HG03280 (cell line): Measurements from ENCODE around the gene TNFRSF1A.

ENCODE experiments used
- ATAC-seq: cut with Tn5 transposase; IDR thresholded peaks from one replicate; pipeline ENCODE4 v1.9.1; 2021; ENCODE audit warnings: mild to moderate bottlenecking, moderate library complexity; ENCODE audit not compliant: unreplicated experiment

Gene TNFRSF1A

DNA sequence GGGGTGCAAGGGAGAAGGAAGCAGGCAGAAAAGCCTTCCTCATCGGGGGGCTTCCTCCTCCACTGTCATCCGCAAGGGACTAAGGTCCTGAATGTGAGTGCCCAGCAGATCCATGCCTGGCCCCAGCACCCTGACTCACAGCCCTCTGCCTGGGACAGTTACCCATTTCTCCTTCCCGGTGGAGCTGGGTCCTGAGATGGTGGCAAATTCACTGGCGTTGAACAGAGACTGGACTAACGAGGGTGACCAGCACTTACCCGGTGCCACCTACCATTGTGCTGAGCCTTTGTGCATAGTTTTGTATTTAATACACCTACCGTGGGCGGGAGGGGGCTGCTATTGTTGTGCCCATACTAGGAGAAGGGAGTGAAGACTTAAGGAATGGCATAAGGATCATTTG, 62.2 kb downstream of the TNFRSF1A start:
- no peak for ATAC-seq

DNA sequence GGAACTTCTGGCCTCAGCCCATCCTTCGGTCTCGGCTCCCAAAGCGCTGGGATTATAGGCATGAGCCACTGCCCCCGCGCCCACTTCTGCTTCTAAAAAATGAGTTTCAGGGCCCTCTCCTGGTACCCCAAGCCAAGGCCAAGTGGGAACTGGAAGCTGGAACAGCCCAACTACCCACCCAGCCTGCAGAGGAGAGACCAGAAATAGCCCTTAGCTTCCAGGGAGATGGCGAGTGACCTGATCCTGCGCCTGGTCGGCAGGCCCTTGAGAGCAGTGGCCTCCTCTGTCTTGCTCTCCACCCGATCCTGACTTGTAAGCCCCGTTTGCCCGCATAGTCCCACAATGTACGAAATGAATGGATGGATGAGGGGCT, 62.6 kb downstream of the TNFRSF1A start:
- no peak for ATAC-seq
